HCT116 (cell line): Measurements from ENCODE around the gene HOPX. TPM values are rescaled to one million over a fixed set of nuclear protein-coding genes. Genes with fewer than 3 reads are reported as not detected.

ENCODE experiments used
- ATAC-seq: fragments of 200-7000 bp; cut with Tn5 transposase; 2 replicates; pipeline ENCODE4 v1.9.1; 2020; ENCODE audit warnings: mild to moderate bottlenecking, moderate library complexity
- BruUV-seq: library from RNA; stranded (reverse); fragments of 400-500 nt; replicated peaks from 2 replicates; lab custom pipeline; 2021; lab: Mats Ljungman, UMichigan
- CTCF ChIA-PET: fragments of 300-600 bp; sonication (Branson Sonifier 250); formaldehyde crosslinking; loops from one replicate; lab custom pipeline; 2021; ENCODE audit warnings: antibody characterized with exemption; lab: Charles Lee
- POLR2A ChIA-PET: fragments of 300-600, 350-600 bp; sonication (Branson Sonifier 250); formaldehyde crosslinking; loops from one replicate; lab custom pipeline; 2021; ENCODE audit warnings: antibody characterized with exemption; lab: Charles Lee
- RAD21 ChIA-PET, 2 experiments: fragments of 300-600 bp; sonication (Branson Sonifier 250); formaldehyde crosslinking; loops; one replicate each; lab custom pipeline; 2023; ENCODE audit warnings: low total read pairs in 2 of 2; ENCODE audit not compliant: uncharacterized antibody in 2 of 2, unreplicated experiment in 2 of 2, low non-redundant PET in 1 of 2; lab: Charles Lee
- DNase-seq: peaks from one replicate; pipeline ENCODE4 v3.0.0-alpha.2; 2010; ENCODE audit warnings: low read depth, low spot score
- H2AFZ ChIP-seq: fragments of 200-600 bp; shearing (Covaris generic), sonication (generic); 2 replicates; pipeline ENCODE4 v1.6.1; 2017; ENCODE audit warnings: low read depth, mixed run types, mixed read lengths, antibody characterized with exemption, low read length; ENCODE audit not compliant: poor library complexity, severe bottlenecking
- H3K27ac ChIP-seq: 2 replicates; pipeline ENCODE4 v1.5.1; 2012; ENCODE audit warnings: low read depth, low read length
- H3K27me3 ChIP-seq: fragments of 200-600 bp; sonication (generic); 2 replicates; pipeline ENCODE4 v1.6.1; 2016; ENCODE audit warnings: mixed run types, low read length, mixed read lengths; ENCODE audit not compliant: insufficient read depth
- H3K36me3 ChIP-seq, 2 experiments: fragments of 200-500 bp in 1 of 2; fragments of 200-600 bp in 1 of 2; sonication (Bioruptor generic) in 1 of 2; sonication (generic) in 1 of 2; 2 replicates each; pipeline versions ENCODE4 v1.5.1 to v1.6.1; 2014 to 2016; ENCODE audit warnings: low read length in 2 of 2, inconsistent platforms in 1 of 2, mixed read lengths in 1 of 2, mixed run types in 1 of 2; ENCODE audit not compliant: insufficient read depth in 2 of 2, control insufficient read depth in 1 of 2
- H3K4me1 ChIP-seq, 2 experiments: fragments of 200-600 bp in 1 of 2; sonication (generic) in 1 of 2; 2 replicates each; pipeline versions ENCODE4 v1.5.1 to v1.6.1; 2012 to 2017; ENCODE audit warnings: low read length in 2 of 2, inconsistent platforms in 1 of 2, mild to moderate bottlenecking in 1 of 2, mixed read lengths in 1 of 2, mixed run types in 1 of 2, moderate library complexity in 1 of 2; ENCODE audit not compliant: insufficient read depth in 2 of 2, control insufficient read depth in 1 of 2
- H3K4me2 ChIP-seq: fragments of 200-600 bp; sonication (generic); 2 replicates; pipeline ENCODE4 v1.6.1; 2017; ENCODE audit warnings: mixed run types, low read length, mixed read lengths
- H3K4me3 ChIP-seq, 2 experiments: fragments of 200-600 bp in 1 of 2; sonication (generic) in 1 of 2; replicated peaks in 1 of 2; 2 replicates each; pipeline ENCODE4 v1.5.1; 2011 to 2016; ENCODE audit warnings: low read length in 2 of 2, control low read depth in 1 of 2, low read depth in 1 of 2, mild to moderate bottlenecking in 1 of 2, mixed read lengths in 1 of 2, mixed run types in 1 of 2
- H3K79me2 ChIP-seq: fragments of 200-600 bp; sonication (generic); 2 replicates; pipeline ENCODE4 v1.6.1; 2017; ENCODE audit warnings: mild to moderate bottlenecking, mixed run types, low read length, moderate library complexity, mixed read lengths; ENCODE audit not compliant: insufficient read depth
- H3K9ac ChIP-seq: fragments of 200-600 bp; sonication (generic); 2 replicates; pipeline ENCODE4 v1.6.1; 2016; ENCODE audit warnings: low read length, mixed read lengths
- H3K9me2 ChIP-seq: fragments of 200-600 bp; sonication (generic), shearing (Covaris generic); 2 replicates; pipeline ENCODE4 v1.6.1; 2017; ENCODE audit warnings: mixed run types, mild to moderate bottlenecking, moderate library complexity; ENCODE audit not compliant: insufficient read depth
- H3K9me3 ChIP-seq, 2 experiments: fragments of 200-500 bp in 1 of 2; fragments of 200-600 bp in 1 of 2; sonication (Bioruptor generic) in 1 of 2; sonication (generic) in 1 of 2; 2 replicates each; pipeline ENCODE4 v1.6.1; 2014 to 2017; ENCODE audit warnings: low read length in 2 of 2, mixed read lengths in 2 of 2, inconsistent platforms in 1 of 2, low read depth in 1 of 2, mild to moderate bottlenecking in 1 of 2, mixed run types in 1 of 2, moderate library complexity in 1 of 2; ENCODE audit not compliant: control insufficient read depth in 1 of 2, insufficient read depth in 1 of 2
- H4K20me1 ChIP-seq: fragments of 200-600 bp; sonication (generic), shearing (Covaris generic); 2 replicates; pipeline ENCODE4 v1.6.1; 2017; ENCODE audit warnings: mixed run types, mild to moderate bottlenecking, moderate library complexity; ENCODE audit not compliant: insufficient read depth
- ATF3 ChIP-seq: IDR thresholded peaks from 2 replicates; pipeline ENCODE4 v1.6.1; 2012
- CEBPB ChIP-seq: IDR thresholded peaks from 2 replicates; pipeline ENCODE4 v1.6.1; 2012; ENCODE audit warnings: low read depth
- CTCF ChIP-seq, 3 experiments: fragments of 200-600 bp in 1 of 3; sonication (generic) in 1 of 3; IDR thresholded peaks in 2 of 3; conservative IDR thresholded peaks in 1 of 3; 2 replicates each; pipeline ENCODE4 v1.5.1; 2012 to 2017; ENCODE audit warnings: low read depth in 2 of 3, low read length in 2 of 3, antibody characterized with exemption in 1 of 3, borderline replicate concordance in 1 of 3, control low read depth in 1 of 3, mild to moderate bottlenecking in 1 of 3, mixed read lengths in 1 of 3, mixed run types in 1 of 3, moderate library complexity in 1 of 3; ENCODE audit not compliant: insufficient read depth in 1 of 3
- EGR1 ChIP-seq: IDR thresholded peaks from 2 replicates; pipeline ENCODE4 v1.6.1; 2012; ENCODE audit warnings: low read depth
- FOSL1 ChIP-seq: IDR thresholded peaks from 2 replicates; pipeline ENCODE4 v1.6.1; 2012; ENCODE audit warnings: low read depth
- POLR2A ChIP-seq: IDR thresholded peaks from 2 replicates; pipeline ENCODE4 v1.7.0; 2011; ENCODE audit warnings: borderline replicate concordance; ENCODE audit not compliant: insufficient read depth, insufficient read length; ENCODE audit errors: extremely low read depth
- SIN3A ChIP-seq: IDR thresholded peaks from 2 replicates; pipeline ENCODE4 v1.6.1; 2012; ENCODE audit warnings: low read depth
- SP1 ChIP-seq: IDR thresholded peaks from 2 replicates; pipeline ENCODE4 v1.6.1; 2012; ENCODE audit warnings: low read depth
- SRF ChIP-seq: IDR thresholded peaks from 2 replicates; pipeline ENCODE4 v1.6.1; 2012; ENCODE audit warnings: low read depth
- TCF7L2 ChIP-seq: IDR thresholded peaks from 2 replicates; pipeline ENCODE4 v1.7.0; 2011; ENCODE audit warnings: borderline replicate concordance, inconsistent platforms; ENCODE audit not compliant: insufficient read depth, insufficient read length; ENCODE audit errors: extremely low read depth
- ZFX ChIP-seq: fragments of 450-650 bp; IDR thresholded peaks from 2 replicates; pipeline ENCODE4 v1.6.1; 2017
- ZNF274 ChIP-seq: fragments of 200-500 bp; sonication (Bioruptor generic); IDR thresholded peaks from 2 replicates; pipeline ENCODE4 v1.6.1; 2014; ENCODE audit warnings: mild to moderate bottlenecking, low read depth, low read length, inconsistent platforms
- intact Hi-C: fragments of 100-400 bp; cut with micrococcal nuclease; formaldehyde crosslinking; loops from 2 replicates; pipeline ENCODE4 v1.10.0; 2022
- total RNA-seq: library from RNA; stranded (reverse); gene quantifications from one replicate; pipeline ENCODE4 v1.2.1, GENCODE V29; 2021; ENCODE audit not compliant: unreplicated experiment
- TF ChIP-seq, protein P1 (sequence below): IDR thresholded peaks from 2 replicates; pipeline ENCODE4 v1.6.1; 2012

Gene HOPX
- total RNA-seq, 1 experiment from 2014 or later, result 0.42 TPM

- DNase-seq, result no peak
- no peaks in the 10 kb centered on the region for H3K9me3 ChIP-seq
- no peak overlapping the region for H2AFZ ChIP-seq
- no peak overlapping the region for H3K4me2 ChIP-seq
- no peaks in the 10 kb centered on the region for H4K20me1 ChIP-seq
- no peak for TF ChIP-seq ZFX
- TF ChIP-seq, protein P1, sequence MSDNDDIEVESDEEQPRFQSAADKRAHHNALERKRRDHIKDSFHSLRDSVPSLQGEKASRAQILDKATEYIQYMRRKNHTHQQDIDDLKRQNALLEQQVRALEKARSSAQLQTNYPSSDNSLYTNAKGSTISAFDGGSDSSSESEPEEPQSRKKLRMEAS, result no peak
- no peak for TF ChIP-seq ZNF274
- no peak for TF ChIP-seq CEBPB
- no peak for TF ChIP-seq POLR2A
- TF ChIP-seq ATF3, result no peak
- no peak for TF ChIP-seq TCF7L2
- TF ChIP-seq FOSL1, result no peak
- no peak for TF ChIP-seq SP1
- no peak for TF ChIP-seq CTCF (IDR thresholded peaks at IDR 0.05 in 2 of 3, conservative IDR thresholded peaks at IDR 0.05 in 1 of 3; ENCODE audit: borderline replicate concordance in 1 of 3, insufficient read depth in 1 of 3, low read depth in 2 of 3, low read length in 2 of 3)
- TF ChIP-seq SRF, result no peak
- no peak for TF ChIP-seq EGR1
- TF ChIP-seq SIN3A, result no peak
- H3K36me3 ChIP-seq, result no peaks in the 10 kb centered on the region
- POLR2A ChIA-PET, result no interaction called here
- no peak overlapping the region for H3K27ac ChIP-seq
- RAD21 ChIA-PET, result no interaction called here
- H3K79me2 ChIP-seq, result no peaks in the 10 kb centered on the region
- no peak overlapping the region for H3K9ac ChIP-seq
- no TSS peak for BruUV-seq
- intact Hi-C loops, result no loop called here
- no peak for ATAC-seq
- CTCF ChIA-PET, result no interaction called here
- no peaks in the 10 kb centered on the region for H3K9me2 ChIP-seq
- no peaks in the 10 kb centered on the region for H3K27me3 ChIP-seq
- no peak overlapping the region for H3K4me3 ChIP-seq
- no peaks in the 10 kb centered on the region for H3K4me1 ChIP-seq
These were observed 49.0 kb upstream of the HOPX start for GRCh38 chr4:56730097-56730496.
